ENCODE measurements around the gene FADS1.

DNA sequence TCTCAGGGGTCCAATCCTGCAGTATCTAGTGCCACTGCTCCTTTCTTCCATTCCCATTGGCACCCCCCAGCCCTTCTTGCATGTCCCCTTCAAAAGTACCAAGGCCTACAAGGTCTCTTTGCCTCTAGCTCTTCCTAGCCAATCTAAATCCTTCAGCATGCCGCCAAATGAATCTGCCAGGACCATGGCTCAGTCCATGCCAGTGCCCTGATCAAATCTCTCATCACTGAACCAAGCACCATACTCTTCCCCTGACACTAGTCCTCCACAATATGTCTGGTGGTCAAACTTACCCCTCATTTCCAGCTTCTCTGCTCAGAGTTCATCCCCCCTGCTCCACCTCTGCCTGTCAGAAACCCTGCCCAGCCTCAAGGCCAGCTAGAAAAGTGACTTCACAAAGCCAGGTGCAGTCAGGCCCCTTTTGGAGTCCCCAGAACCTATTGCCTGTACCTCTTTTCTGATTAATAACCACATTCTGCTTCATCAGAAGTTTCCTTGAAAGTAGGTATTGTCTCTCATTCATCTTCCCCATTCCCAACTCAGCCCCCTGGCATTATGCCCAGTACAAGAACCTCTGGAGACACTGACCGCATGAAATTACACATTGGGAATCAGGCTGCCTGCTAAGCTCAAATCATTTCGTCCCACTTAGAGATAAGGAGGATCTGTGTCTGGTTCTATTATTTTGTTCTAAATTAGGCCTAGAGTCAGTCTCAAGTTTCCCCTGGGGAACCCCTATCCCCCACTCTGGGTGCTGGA, 12.7 kb downstream of the FADS1 start:
- TF ChIP-seq, protein P1, sequence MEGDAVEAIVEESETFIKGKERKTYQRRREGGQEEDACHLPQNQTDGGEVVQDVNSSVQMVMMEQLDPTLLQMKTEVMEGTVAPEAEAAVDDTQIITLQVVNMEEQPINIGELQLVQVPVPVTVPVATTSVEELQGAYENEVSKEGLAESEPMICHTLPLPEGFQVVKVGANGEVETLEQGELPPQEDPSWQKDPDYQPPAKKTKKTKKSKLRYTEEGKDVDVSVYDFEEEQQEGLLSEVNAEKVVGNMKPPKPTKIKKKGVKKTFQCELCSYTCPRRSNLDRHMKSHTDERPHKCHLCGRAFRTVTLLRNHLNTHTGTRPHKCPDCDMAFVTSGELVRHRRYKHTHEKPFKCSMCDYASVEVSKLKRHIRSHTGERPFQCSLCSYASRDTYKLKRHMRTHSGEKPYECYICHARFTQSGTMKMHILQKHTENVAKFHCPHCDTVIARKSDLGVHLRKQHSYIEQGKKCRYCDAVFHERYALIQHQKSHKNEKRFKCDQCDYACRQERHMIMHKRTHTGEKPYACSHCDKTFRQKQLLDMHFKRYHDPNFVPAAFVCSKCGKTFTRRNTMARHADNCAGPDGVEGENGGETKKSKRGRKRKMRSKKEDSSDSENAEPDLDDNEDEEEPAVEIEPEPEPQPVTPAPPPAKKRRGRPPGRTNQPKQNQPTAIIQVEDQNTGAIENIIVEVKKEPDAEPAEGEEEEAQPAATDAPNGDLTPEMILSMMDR (IDR thresholded peaks at IDR 0.05), result no peak
- TF ChIP-seq POLR2AphosphoS5 (IDR thresholded peaks at IDR 0.05), result no peak
